Stimulated activated naive CD8-positive, alpha-beta T cell treated with anti-CD3 and anti-CD28 coated beads, Interleukin-15, Interleukin-2, amounts not matched to agents 100 U/mL and 50 U/mL, for 24 hours (primary cell): ENCODE results near the gene SLC44A5.
"Not testable (repeated sequence)": the region's sequence is repeated elsewhere in the genome, so short reads cannot be mapped to it uniquely, and the experiment has no call there.

Experiments
- ATAC-seq: fragments of 150-1000 bp; cut with Tn5 transposase; one replicate; pipeline ENCODE4 v1.10.0; 2021
- DNase-seq: peaks from one replicate; pipeline ENCODE4 v3.0.0; 2021

SLC44A5 gene

GRCh38 chr1:75611014-75611413 lies at the start of gene SLC44A5:
SLC44A5 (minus strand) TSS chr1:75611114; CDS start chr1:75541447, 69,667 bp downstream.
- DNase-seq (no peak), ATAC-seq (no peak)

- DNase-seq (no peak), ATAC-seq (no peak)
Measured at GRCh38 chr1:75655931-75656330, 45.0 kb upstream of the SLC44A5 start.

- not testable (repeated sequence) for ATAC-seq, DNase-seq
Measured at GRCh38 chr1:75647183-75647582, 36.3 kb upstream of the SLC44A5 start.

- not testable (repeated sequence) for ATAC-seq, DNase-seq
Measured at GRCh38 chr1:75645153-75645552, 34.2 kb upstream of the SLC44A5 start.

- no peak for ATAC-seq
- DNase-seq = no peak
Measured at GRCh38 chr1:75643460-75643859, 32.5 kb upstream of the SLC44A5 start.

GRCh38 chr1:75641325-75641724 lies 30.4 kb upstream of the SLC44A5 start:
- no peak for ATAC-seq

GRCh38 chr1:75640137-75640536 lies 29.2 kb upstream of the SLC44A5 start:
- no peak for ATAC-seq
- no peak for DNase-seq

More at GRCh38 chr1:75641325-75641724, 30.4 kb upstream of the SLC44A5 start:
- DNase-seq = no peak

- ATAC-seq (no peak), DNase-seq (no peak)
Measured at GRCh38 chr1:75632350-75632949, 21.5 kb upstream of the SLC44A5 start.

- ATAC-seq (no peak), DNase-seq (no peak)
Measured at GRCh38 chr1:75630998-75631397, 20.1 kb upstream of the SLC44A5 start.

- ATAC-seq = no peak
- no peak for DNase-seq
Measured at GRCh38 chr1:75630004-75630594, 19.2 kb upstream of the SLC44A5 start.

GRCh38 chr1:75625795-75626194 lies 14.9 kb upstream of the SLC44A5 start:
- ATAC-seq = no peak
- no peak for DNase-seq

- ATAC-seq (no peak), DNase-seq (no peak)
Measured at GRCh38 chr1:75618382-75618781, 7.5 kb upstream of the SLC44A5 start.

GRCh38 chr1:75616436-75617433 lies 5.8 kb upstream of the SLC44A5 start:
- ATAC-seq (no peak), DNase-seq (no peak)

- DNase-seq (peak; percentile 19), ATAC-seq (peak; percentile 45)
Measured at GRCh38 chr1:75615613-75616435, 4.9 kb upstream of the SLC44A5 start.

- DNase-seq (no peak), ATAC-seq (no peak)
Measured at GRCh38 chr1:75614399-75614756, 3.5 kb upstream of the SLC44A5 start.

- ATAC-seq (no peak), DNase-seq (no peak)
Measured at GRCh38 chr1:75613916-75614315, 3.0 kb upstream of the SLC44A5 start.

GRCh38 chr1:75612976-75613375 lies 2.1 kb upstream of the SLC44A5 start:
- ATAC-seq (no peak), DNase-seq (no peak)

GRCh38 chr1:75602486-75602885 lies 8.4 kb downstream of the SLC44A5 start:
- DNase-seq (no peak), ATAC-seq (no peak)

GRCh38 chr1:75600781-75601180 lies 10.1 kb downstream of the SLC44A5 start:
- DNase-seq = no peak
- no peak for ATAC-seq

- ATAC-seq (no peak), DNase-seq (no peak)
Measured at GRCh38 chr1:75594327-75594726, 16.6 kb downstream of the SLC44A5 start.

- ATAC-seq, DNase-seq: not testable (repeated sequence)
Measured at GRCh38 chr1:75593457-75593856, 17.5 kb downstream of the SLC44A5 start.

- no peak for ATAC-seq
- no peak for DNase-seq
Measured at GRCh38 chr1:75589637-75590036, 21.3 kb downstream of the SLC44A5 start.
